Central memory CD8-positive, alpha-beta T cell (primary cell): ENCODE measurements around the gene CCDC77.
"Not testable (repeated sequence)": the region's sequence is repeated elsewhere in the genome, so short reads cannot be mapped to it uniquely, and the experiment has no call there.

Source experiments
- ATAC-seq: fragments of 150-1000 bp; cut with Tn5 transposase; replicated peaks from 2 replicates; pipeline ENCODE4 v1.10.0; 2022; ENCODE audit warnings: mild to moderate bottlenecking, moderate FRiP score, moderate number of reproducible peaks; ENCODE audit not compliant: poor library complexity, severe bottlenecking; ENCODE audit errors: extremely low read depth
- DNase-seq, 2 donors: peaks; one replicate each; pipeline ENCODE4 v3.0.0; 2021; ENCODE audit warnings: low spot score in 2 of 2
- H3K27ac Mint-ChIP-seq: one replicate; pipeline ENCODE4 v1.8.0; 2022; ENCODE audit warnings: low read depth, mild to moderate bottlenecking, moderate library complexity, mixed read lengths
- H3K27me3 Mint-ChIP-seq: one replicate; pipeline ENCODE4 v1.8.0; 2022; ENCODE audit warnings: mixed read lengths
- H3K36me3 Mint-ChIP-seq: one replicate; pipeline ENCODE4 v1.8.0; 2022; ENCODE audit warnings: mild to moderate bottlenecking, moderate library complexity, mixed read lengths; ENCODE audit not compliant: insufficient read depth
- H3K4me1 Mint-ChIP-seq: one replicate; pipeline ENCODE4 v1.8.0; 2022; ENCODE audit warnings: mixed read lengths
- H3K4me3 Mint-ChIP-seq: one replicate; pipeline ENCODE4 v1.8.0; 2022; ENCODE audit warnings: mild to moderate bottlenecking, moderate library complexity, mixed read lengths
- H3K9me3 Mint-ChIP-seq: one replicate; pipeline ENCODE4 v1.8.0; 2022; ENCODE audit warnings: mixed read lengths

Gene CCDC77

DNA sequence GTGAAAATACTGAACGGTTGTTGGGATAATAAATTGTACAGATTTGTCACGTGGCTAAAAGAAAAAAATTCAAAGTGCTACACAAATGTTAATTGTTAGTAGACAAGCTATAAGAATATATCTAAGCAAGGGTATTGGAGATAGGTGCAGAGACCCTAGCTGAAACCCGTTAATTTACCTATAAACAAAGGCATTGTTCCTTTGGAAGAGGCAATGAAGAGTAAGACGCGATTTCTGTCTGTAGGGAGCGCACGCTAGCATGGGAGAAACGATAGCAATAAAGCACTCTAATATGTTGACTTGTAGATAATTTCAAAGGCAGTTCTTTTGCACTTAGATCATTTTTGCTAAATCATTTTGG is 565 bp downstream of the CCDC77 start:
- no peak overlapping the region for H3K27ac Mint-ChIP-seq
- no peak overlapping the region for H3K4me3 Mint-ChIP-seq
- ATAC-seq (no peak), DNase-seq (no peak)
- H3K9me3 Mint-ChIP-seq, result no peaks in the 10 kb centered on the region
- peaks cover 1% of the 10 kb centered on the region for H3K36me3 Mint-ChIP-seq
- no peaks in the 10 kb centered on the region for H3K4me1 Mint-ChIP-seq
- H3K27me3 Mint-ChIP-seq, result no peaks in the 10 kb centered on the region

DNA sequence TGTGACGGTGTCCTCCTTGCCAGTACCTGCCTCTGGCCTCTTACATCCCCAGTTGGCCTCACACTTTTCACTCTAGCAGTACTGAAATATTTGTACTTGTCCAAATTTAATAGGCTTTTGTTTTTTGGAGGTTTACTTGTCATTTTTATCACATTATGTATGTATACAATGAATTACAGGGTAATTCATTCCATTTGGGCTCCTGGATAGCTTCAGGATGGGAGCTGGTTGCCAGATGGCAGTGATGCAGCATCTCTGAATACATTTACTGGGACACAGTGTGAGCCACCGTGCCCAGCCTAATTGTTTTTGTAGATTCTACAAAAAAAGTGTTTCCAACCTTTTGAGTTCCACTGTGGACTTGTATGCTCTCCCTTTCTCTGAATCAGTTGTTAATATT is 13.4 kb downstream of the CCDC77 start:
- Mint-ChIP-seq H3K27ac (peak overlapping the region; percentile 16), H3K27me3 (no peaks in the 10 kb centered on the region), H3K36me3 (peaks cover 27% of the 10 kb centered on the region), H3K9me3 (no peaks in the 10 kb centered on the region), H3K4me1 (no peaks in the 10 kb centered on the region), H3K4me3 (no peak overlapping the region)
- ATAC-seq, result no peak
- no peak for DNase-seq

DNA sequence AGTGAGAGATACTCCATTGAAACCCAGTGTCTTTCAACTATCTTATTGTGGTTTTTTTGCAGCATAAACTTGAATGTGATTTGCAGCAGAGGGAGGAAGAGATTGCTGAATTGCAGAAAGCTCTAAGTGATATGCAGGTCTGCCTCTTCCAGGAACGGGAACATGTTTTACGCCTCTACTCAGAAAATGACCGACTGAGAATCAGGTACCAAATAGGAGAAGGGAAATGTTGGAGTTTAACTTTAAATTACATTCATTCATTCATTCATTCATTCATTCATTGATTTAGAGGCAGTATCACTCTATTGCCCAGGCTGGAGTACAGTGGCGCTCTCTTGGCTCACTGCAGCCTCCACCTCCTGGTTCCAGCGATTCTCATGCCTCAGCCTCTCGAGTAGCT is 17.0 kb downstream of the CCDC77 start:
- ATAC-seq (no peak), DNase-seq (no peak)
- Mint-ChIP-seq H3K4me3 (no peak overlapping the region), H3K9me3 (no peaks in the 10 kb centered on the region), H3K27me3 (no peaks in the 10 kb centered on the region), H3K4me1 (no peaks in the 10 kb centered on the region), H3K27ac (no peak overlapping the region), H3K36me3 (peaks cover 25% of the 10 kb centered on the region)

DNA sequence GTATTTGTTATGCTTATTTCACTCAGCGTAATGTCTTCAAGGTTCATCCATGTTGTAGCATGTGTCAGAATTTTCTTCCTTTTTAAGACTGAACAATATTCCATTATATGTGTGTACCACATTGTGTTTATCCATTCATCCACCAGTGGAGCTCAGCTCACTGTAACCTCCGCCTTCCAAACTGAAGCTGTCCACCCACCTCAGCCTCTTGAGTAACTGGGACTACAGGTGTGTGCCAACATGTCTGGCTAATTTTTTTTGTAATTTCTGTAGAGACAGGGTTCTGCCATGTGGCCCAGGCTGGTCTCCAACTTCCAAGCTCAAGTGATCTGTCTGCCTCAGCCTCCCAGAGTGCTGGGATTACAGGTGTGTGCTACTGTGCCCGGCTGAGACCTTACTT is 21.1 kb downstream of the CCDC77 start:
- no peak overlapping the region for H3K27ac Mint-ChIP-seq
- ATAC-seq (no peak), DNase-seq (no peak)
- H3K27me3 Mint-ChIP-seq, result no peaks in the 10 kb centered on the region
- peaks cover 22% of the 10 kb centered on the region for H3K36me3 Mint-ChIP-seq
- no peaks in the 10 kb centered on the region for H3K4me1 Mint-ChIP-seq
- H3K4me3 Mint-ChIP-seq, result no peak overlapping the region
- H3K9me3 Mint-ChIP-seq, result no peaks in the 10 kb centered on the region

DNA sequence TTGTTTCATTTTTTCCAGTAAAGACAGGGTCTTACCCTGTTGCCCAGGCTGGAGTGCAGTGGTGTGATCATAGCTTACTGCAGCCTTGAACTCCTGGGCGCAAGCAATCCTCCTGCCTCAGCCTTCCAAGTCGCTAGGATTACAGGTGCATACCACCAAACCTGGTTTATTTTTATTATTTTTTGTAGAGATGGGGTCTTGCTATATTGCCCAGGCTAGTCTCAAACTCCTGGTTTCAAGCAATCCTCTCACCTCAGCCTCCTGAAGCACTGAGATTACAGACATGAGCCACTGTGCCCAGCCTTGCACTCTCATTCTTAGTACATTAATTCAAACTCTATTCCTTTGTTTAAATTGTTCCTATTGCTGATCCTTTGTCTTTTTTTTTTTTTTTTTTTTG is 34.3 kb downstream of the CCDC77 start:
- H3K27me3 Mint-ChIP-seq, ATAC-seq: not testable (repeated sequence)

DNA sequence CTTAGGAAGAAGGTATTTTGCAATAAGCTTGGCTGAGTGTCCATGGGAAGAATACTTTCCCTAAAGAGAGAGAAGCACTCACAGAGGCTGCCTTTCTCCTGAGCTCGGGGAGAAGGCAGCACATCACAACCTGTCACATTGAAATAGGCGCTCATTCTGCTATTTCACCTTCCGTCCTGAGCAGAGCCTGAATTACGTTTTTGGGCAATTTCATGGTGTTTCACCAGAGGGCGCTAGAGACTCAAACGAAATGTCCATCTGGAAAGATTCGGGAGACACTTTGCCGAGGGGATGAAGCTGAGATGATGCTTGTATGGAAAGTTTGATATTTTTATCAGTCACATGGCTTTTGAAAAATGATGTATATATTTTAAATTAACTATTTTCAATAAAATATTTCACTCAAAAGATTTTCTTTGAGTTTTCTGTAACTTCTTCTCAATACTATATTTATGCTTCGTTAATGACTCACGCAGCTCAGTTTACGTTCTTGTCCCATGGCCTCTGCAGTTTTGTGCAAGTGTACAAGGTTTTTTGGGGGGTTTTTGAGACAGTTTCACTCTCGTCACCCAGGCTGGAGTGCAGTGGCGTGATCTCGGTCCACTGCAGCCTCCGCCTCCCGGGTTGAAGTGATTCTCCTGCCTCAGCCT is 40.9 kb downstream of the CCDC77 start:
- no peak for ATAC-seq
- Mint-ChIP-seq H3K9me3 (no peaks in the 10 kb centered on the region), H3K27me3 (no peaks in the 10 kb centered on the region), H3K36me3 (peaks cover 3% of the 10 kb centered on the region), H3K4me1 (no peaks in the 10 kb centered on the region), H3K4me3 (no peak overlapping the region), H3K27ac (no peak overlapping the region)
- peak; percentile 26 to 36 for DNase-seq

More for the DNA sequence above, 34.3 kb downstream of the CCDC77 start:
- H3K36me3 Mint-ChIP-seq, result peaks cover 32% of the 10 kb centered on the region
- H3K9me3 Mint-ChIP-seq, H3K4me3 Mint-ChIP-seq, H3K4me1 Mint-ChIP-seq, H3K27ac Mint-ChIP-seq, DNase-seq: not testable (repeated sequence)

DNA sequence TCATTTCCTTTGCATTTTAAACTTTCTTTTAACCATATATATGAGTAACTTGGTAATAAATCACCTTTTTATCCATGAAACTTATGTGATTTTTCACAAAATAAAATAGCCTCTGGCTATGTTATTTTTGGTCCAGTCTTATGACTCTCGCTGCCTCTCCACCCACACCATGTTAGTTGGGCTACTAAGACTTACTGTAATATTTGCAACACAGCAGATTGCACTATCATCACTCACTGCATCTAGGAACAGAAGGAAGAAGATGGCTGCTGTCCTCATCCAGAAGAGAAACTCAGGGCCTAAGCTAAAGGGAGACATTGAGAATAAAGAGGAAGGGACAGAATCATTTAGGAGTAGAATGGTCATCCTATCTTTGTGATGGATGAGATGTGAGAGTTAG is 45.7 kb downstream of the CCDC77 start:
- no peaks in the 10 kb centered on the region for H3K36me3 Mint-ChIP-seq
- no peaks in the 10 kb centered on the region for H3K27me3 Mint-ChIP-seq
- ATAC-seq (no peak), DNase-seq (no peak)
- no peaks in the 10 kb centered on the region for H3K9me3 Mint-ChIP-seq
- H3K4me1 Mint-ChIP-seq, result no peaks in the 10 kb centered on the region
- no peak overlapping the region for H3K27ac Mint-ChIP-seq
- no peak overlapping the region for H3K4me3 Mint-ChIP-seq

DNA sequence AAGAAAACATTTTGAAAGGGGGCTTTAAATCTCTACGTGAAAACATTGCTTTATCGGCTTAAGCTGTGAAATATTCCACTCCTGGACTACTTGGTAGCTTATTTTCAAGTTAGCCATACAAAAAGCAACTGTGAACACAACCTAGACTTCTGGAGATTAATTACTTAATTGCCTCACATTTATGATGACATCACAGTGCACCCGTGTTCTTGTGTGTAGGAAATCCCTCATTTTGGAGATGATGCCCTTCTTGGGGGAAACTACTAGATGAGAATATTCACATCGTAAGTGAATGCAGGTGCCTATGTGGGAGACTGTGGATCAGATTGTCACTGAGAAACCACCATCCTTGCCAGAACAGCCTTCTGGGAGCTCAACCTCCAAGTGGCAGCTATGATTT is 47.8 kb downstream of the CCDC77 start:
- Mint-ChIP-seq H3K36me3 (peaks cover 6% of the 10 kb centered on the region), H3K27ac (no peak overlapping the region), H3K9me3 (no peaks in the 10 kb centered on the region), H3K4me1 (no peaks in the 10 kb centered on the region), H3K27me3 (no peaks in the 10 kb centered on the region), H3K4me3 (no peak overlapping the region)
- DNase-seq (no peak), ATAC-seq (no peak)

DNA sequence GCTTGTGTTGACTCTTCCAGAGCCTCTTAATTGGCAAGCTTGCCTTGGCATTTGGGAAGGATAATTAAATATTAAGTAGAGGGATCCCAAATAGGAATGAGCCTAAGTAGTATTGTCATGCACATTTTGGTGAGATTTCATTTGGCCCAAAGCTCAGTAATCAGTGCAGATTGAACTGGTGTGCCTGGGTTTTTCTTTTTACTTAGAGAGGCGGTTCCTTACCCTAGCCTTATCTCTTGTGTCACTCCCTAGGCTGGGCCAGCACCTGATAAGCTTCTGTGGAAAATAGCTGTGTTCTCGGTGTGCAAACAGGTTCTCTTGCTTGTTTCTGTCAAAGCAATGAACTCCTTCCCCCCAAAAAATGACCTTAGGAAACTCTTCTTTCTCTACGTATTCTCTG is 49.0 kb downstream of the CCDC77 start:
- no peaks in the 10 kb centered on the region for H3K27me3 Mint-ChIP-seq
- no peak overlapping the region for H3K4me3 Mint-ChIP-seq
- no peak overlapping the region for H3K27ac Mint-ChIP-seq
- DNase-seq (no peak), ATAC-seq (no peak)
- H3K36me3 Mint-ChIP-seq, result peaks cover 6% of the 10 kb centered on the region
- no peaks in the 10 kb centered on the region for H3K9me3 Mint-ChIP-seq
- no peaks in the 10 kb centered on the region for H3K4me1 Mint-ChIP-seq

DNA sequence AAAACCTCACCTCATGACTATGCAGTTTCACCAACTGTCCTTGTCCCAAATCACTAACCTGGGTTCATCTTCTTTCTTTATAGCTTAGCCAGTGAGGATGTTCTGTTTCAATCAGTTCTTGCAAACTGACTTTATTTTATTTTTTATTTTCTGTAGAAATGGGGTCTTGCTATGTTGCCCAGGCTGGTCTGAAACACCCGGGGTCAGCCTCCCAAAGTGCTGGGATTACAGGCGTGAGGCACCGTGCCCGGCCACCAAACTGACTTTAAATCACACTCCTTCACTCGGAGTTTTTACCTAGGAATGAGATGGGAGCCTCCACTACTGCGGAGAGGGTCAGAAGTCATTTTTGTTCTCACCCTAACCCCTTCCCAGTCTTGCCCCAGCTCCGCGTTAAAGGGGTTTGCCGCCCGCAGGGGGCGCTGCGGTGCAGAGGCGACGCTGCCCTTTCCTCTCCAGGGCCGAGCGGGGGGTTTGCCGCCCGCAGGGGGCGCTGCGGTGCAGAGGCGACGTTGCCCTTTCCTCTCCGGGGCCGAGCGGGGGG is 51.3 kb downstream of the CCDC77 start:
- Mint-ChIP-seq H3K9me3 (no peaks in the 10 kb centered on the region), H3K36me3 (peaks cover 6% of the 10 kb centered on the region), H3K4me1 (no peaks in the 10 kb centered on the region), H3K27me3 (no peaks in the 10 kb centered on the region), H3K27ac (no peak overlapping the region), H3K4me3 (no peak overlapping the region)
- peak; percentile 55 to 63 for DNase-seq
- peak; percentile 47 for ATAC-seq

DNA sequence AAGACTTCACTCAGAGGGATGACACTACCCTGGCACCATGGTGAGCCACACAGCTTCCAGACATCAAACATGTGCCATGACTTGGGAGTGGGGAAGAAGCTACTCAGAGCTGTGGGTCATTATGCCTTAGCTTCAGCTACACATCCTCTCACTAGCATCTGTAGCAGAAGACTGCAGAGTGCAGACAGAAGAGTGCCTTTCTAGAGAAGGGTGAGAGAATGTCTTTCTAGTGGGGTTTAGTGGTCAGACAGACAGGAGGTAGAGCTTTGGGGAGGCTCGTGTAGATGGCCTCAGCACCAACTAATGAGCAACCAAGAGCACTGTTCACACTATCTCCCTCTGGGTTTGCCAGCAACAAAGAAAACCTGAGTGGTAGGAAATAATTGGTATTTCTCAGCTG is 53.4 kb downstream of the CCDC77 start:
- ATAC-seq, result peak; percentile 39
- Mint-ChIP-seq H3K9me3 (no peaks in the 10 kb centered on the region), H3K36me3 (peaks cover 6% of the 10 kb centered on the region), H3K4me1 (peaks cover 4% of the 10 kb centered on the region), H3K4me3 (no peak overlapping the region), H3K27ac (no peak overlapping the region), H3K27me3 (no peaks in the 10 kb centered on the region)
- no peak for DNase-seq

DNA sequence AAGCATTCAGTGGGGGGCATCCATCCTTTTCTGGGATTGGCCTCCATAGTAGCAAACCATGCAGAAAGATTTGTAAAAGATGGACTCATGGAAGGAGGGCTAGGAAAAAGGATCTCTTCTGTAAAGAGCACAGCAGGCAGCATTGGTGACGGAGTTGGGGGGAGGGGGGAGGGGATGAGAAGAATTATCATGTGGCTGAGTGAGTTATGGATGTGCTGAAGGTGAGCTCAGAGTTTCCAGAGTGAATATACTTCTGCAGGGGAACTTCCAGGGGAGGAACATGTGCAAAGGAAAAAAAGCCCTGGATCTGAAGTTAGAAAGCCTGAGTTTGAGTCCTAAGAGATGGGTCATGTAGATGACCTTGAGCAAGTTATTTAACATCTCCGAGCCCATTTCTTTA is 54.4 kb downstream of the CCDC77 start:
- DNase-seq, result no peak
- ATAC-seq, result no peak
- Mint-ChIP-seq H3K4me3 (no peak overlapping the region), H3K4me1 (peaks cover 6% of the 10 kb centered on the region), H3K27ac (no peak overlapping the region), H3K9me3 (no peaks in the 10 kb centered on the region), H3K36me3 (peaks cover 6% of the 10 kb centered on the region), H3K27me3 (no peaks in the 10 kb centered on the region)

DNA sequence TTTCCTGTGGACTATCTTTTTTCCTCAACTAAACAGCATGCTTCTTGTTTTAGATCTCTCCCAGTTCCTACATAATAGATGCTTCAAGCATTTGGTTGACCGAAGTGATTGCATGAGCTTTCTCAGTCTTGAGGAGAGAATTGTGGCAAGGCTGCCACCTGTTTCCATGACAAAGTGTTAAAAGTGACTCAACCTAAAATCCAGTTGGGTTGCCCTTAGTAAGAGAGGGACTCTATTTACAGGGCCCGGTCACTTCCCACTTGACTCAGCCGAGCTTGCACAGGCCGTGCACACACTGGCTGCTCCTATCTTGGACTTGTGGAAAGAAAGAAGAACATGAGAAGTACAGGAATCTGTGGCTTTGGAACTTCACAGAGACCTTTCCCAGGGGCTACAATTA is 56.2 kb downstream of the CCDC77 start:
- Mint-ChIP-seq H3K4me3 (no peak overlapping the region), H3K27me3 (no peaks in the 10 kb centered on the region), H3K9me3 (no peaks in the 10 kb centered on the region), H3K27ac (no peak overlapping the region), H3K4me1 (peaks cover 21% of the 10 kb centered on the region), H3K36me3 (peaks cover 9% of the 10 kb centered on the region)
- ATAC-seq (no peak), DNase-seq (no peak)
